HL-60 (cell line): ENCODE data around the gene TMUB1.

Experiments
- CTCF ChIP-seq: IDR thresholded peaks from one replicate; pipeline ENCODE4 v1.5.1; 2011; ENCODE audit warnings: low read length, control low read depth, inconsistent platforms; ENCODE audit not compliant: insufficient read depth
- GABPA ChIP-seq: IDR thresholded peaks from 2 replicates; pipeline ENCODE4 v1.6.1; 2012; ENCODE audit warnings: low read depth
- REST ChIP-seq: IDR thresholded peaks from 2 replicates; pipeline ENCODE4 v1.6.1; 2012; ENCODE audit warnings: low read depth; ENCODE audit not compliant: insufficient replicate concordance

GRCh38 chr7:151069841-151070573, 13.3 kb downstream of the TMUB1 start:
- TF ChIP-seq REST (no peak), GABPA (no peak), CTCF (no peak)
